Naive thymus-derived CD8-positive, alpha-beta T cell (primary cell): ENCODE results near the gene TMEM201. TPM values are rescaled to one million over a fixed set of nuclear protein-coding genes. Genes with fewer than 3 reads are reported as not detected.
"Not testable (repeated sequence)": the region's sequence is repeated elsewhere in the genome, so short reads cannot be mapped to it uniquely, and the experiment has no call there.

ENCODE experiments used
- ATAC-seq, 2 donors: fragments of 150-1000 bp; cut with Tn5 transposase in 1 of 2; sonication (Bioruptor Pico), chemical (Tn5 transposase) in 1 of 2; 1 replicate in 1 of 2; 2 replicates in 1 of 2; pipeline ENCODE4 v1.10.0; 2021; ENCODE audit warnings: mild to moderate bottlenecking in 2 of 2, moderate library complexity in 2 of 2
- POLR2A ChIA-PET: fragments of 350-600 bp; sonication (Branson Sonifier 250); formaldehyde crosslinking; loops from one replicate; lab custom pipeline; 2021; ENCODE audit warnings: antibody characterized with exemption; lab: Charles Lee
- DNase-seq, 10 donors: peaks; one replicate each; pipeline versions ENCODE4 v3.0.0 to v3.0.0-alpha.2; 2020 to 2022
- H3K27ac Mint-ChIP-seq, 10 donors: one replicate each; pipeline ENCODE4 v1.8.0; 2020 to 2022; ENCODE audit warnings: mild to moderate bottlenecking in 10 of 10, mixed read lengths in 10 of 10, moderate library complexity in 4 of 10, inconsistent platforms in 1 of 10
- H3K27me3 Mint-ChIP-seq, 5 donors: one replicate each; pipeline ENCODE4 v1.8.0; 2021 to 2022; ENCODE audit warnings: mixed read lengths in 5 of 5
- H3K36me3 Mint-ChIP-seq, 3 donors: one replicate each; pipeline ENCODE4 v1.8.0; 2020 to 2022; ENCODE audit warnings: mixed read lengths in 3 of 3, mild to moderate bottlenecking in 2 of 3, inconsistent platforms in 1 of 3
- H3K4me1 Mint-ChIP-seq, 4 donors: one replicate each; pipeline ENCODE4 v1.8.0; 2021 to 2022; ENCODE audit warnings: mixed read lengths in 4 of 4
- H3K4me3 Mint-ChIP-seq, 10 donors: one replicate each; pipeline ENCODE4 v1.8.0; 2020 to 2022; ENCODE audit warnings: mild to moderate bottlenecking in 10 of 10, mixed read lengths in 10 of 10, moderate library complexity in 6 of 10, inconsistent platforms in 1 of 10
- H3K9me3 Mint-ChIP-seq, 9 donors: one replicate each; pipeline ENCODE4 v1.8.0; 2020 to 2022; ENCODE audit warnings: mixed read lengths in 9 of 9, mild to moderate bottlenecking in 3 of 9, inconsistent platforms in 1 of 9, moderate library complexity in 1 of 9
- polyA plus RNA-seq, 3 donors: library from polyadenylated mRNA; unstranded; fragments of 300-500 nt; fragmentation: Illumina TruSeq; gene quantifications; one replicate each; pipeline ENCODE4 v1.2.3, GENCODE V29; 2021
- total RNA-seq, 8 experiments: library from RNA in 2 of 8; stranded (reverse) in 2 of 8; gene quantifications; one replicate each; pipeline ENCODE4 v1.2.3 and lab custom pipeline; 2021 to 2026

TMEM201 gene
- total and polyA plus RNA-seq, 5 experiments from 2014 or later = 0.73 to 9.2 (median 2.2) TPM

- DNase-seq (peak in 8 of 10 donors; percentile 46 to 79 (median 59)), ATAC-seq (peak; percentile 94 to 97)
- peaks cover 0 to 2% (median 0%) of the 10 kb centered on the region in 3 donors for H3K36me3 Mint-ChIP-seq
- H3K4me3 Mint-ChIP-seq = no peak overlapping the region
- H3K27ac Mint-ChIP-seq = no peak overlapping the region
- H3K27me3 Mint-ChIP-seq = peaks cover 0 to 9% (median 2%) of the 10 kb centered on the region in 5 donors
- no peaks in the 10 kb centered on the region for H3K9me3 Mint-ChIP-seq
- H3K4me1 Mint-ChIP-seq = peaks cover 0 to 2% (median 0%) of the 10 kb centered on the region in 4 donors
- POLR2A ChIA-PET = interaction anchor here (1.0 to 1.6 kb wide), 3 partner anchors 11 to 103 kb away, joined by 4 to 8 read pairs (median 5); no protein-coding TSS in a partner anchor
These were observed 26.8 kb downstream of the TMEM201 start for GRCh38 chr1:9615316-9616063.

GRCh38 chr1:9618909-9619679, 30.4 kb downstream of the TMEM201 start:
- DNase-seq (no peak), ATAC-seq (no peak)
- H3K36me3 Mint-ChIP-seq = no peaks in the 10 kb centered on the region
- POLR2A ChIA-PET = interaction anchor here (0.7 kb wide), 1 partner anchor 102 kb away, joined by 3 read pairs; no protein-coding TSS in a partner anchor
- peaks cover 0 to 2% (median under 1%) of the 10 kb centered on the region in 4 donors for H3K4me1 Mint-ChIP-seq
- H3K4me3 Mint-ChIP-seq = no peak overlapping the region
- peak overlapping the region in 1 of 10 donors; percentile 44 for H3K27ac Mint-ChIP-seq
- peaks cover 0 to 10% (median 4%) of the 10 kb centered on the region in 5 donors for H3K27me3 Mint-ChIP-seq
- no peaks in the 10 kb centered on the region for H3K9me3 Mint-ChIP-seq

- Mint-ChIP-seq H3K9me3 (no peaks in the 10 kb centered on the region), H3K27ac (no peak overlapping the region), H3K27me3 (peaks cover 0 to 10% (median 4%) of the 10 kb centered on the region in 5 donors), H3K36me3 (no peaks in the 10 kb centered on the region), H3K4me3 (no peak overlapping the region), H3K4me1 (peaks cover 2 to 8% (median 4%) of the 10 kb centered on the region in 4 donors)
- POLR2A ChIA-PET = interaction anchor here (28.5 kb wide), 1 partner anchor 38 kb away, joined by 1921 read pairs; the partner anchor contains the start of gene PIK3CD
- ATAC-seq = no peak
- DNase-seq = no peak
These were observed 32.3 kb downstream of the TMEM201 start for GRCh38 chr1:9621032-9621431.

GRCh38 chr1:9624081-9624480, 35.4 kb downstream of the TMEM201 start:
- H3K9me3 Mint-ChIP-seq = no peaks in the 10 kb centered on the region
- H3K4me3 Mint-ChIP-seq = peak overlapping the region in 4 of 10 donors; percentile 5 to 40 (median 28)
- DNase-seq (no peak), ATAC-seq (no peak)
- peaks cover 0 to 7% (median 4%) of the 10 kb centered on the region in 5 donors for H3K27me3 Mint-ChIP-seq
- H3K4me1 Mint-ChIP-seq = peaks cover 13 to 31% (median 24%) of the 10 kb centered on the region in 4 donors
- H3K27ac Mint-ChIP-seq = peak overlapping the region in 3 of 10 donors; percentile 36 to 62 (median 48)
- POLR2A ChIA-PET = interaction anchor here (0.6 to 28.5 kb wide), 4 partner anchors 35 to 377 kb away, joined by 3 to 1921 read pairs (median 589); partner anchors contain the start of gene PIK3CD
- H3K36me3 Mint-ChIP-seq = no peaks in the 10 kb centered on the region

GRCh38 chr1:9625030-9625429, 36.3 kb downstream of the TMEM201 start:
- not testable (repeated sequence) for H3K9me3 Mint-ChIP-seq, H3K27me3 Mint-ChIP-seq, DNase-seq, H3K36me3 Mint-ChIP-seq, ATAC-seq
- POLR2A ChIA-PET = interaction anchor here (0.7 to 28.5 kb wide), 4 partner anchors 34 to 159 kb away, joined by 3 to 1921 read pairs (median 590); partner anchors contain the start of gene PIK3CD
- peak overlapping the region in 2 of 10 donors; percentile 48 to 65 for H3K27ac Mint-ChIP-seq
- peaks cover 15 to 38% (median 28%) of the 10 kb centered on the region in 4 donors for H3K4me1 Mint-ChIP-seq
- peak overlapping the region in 1 of 10 donors; percentile 44 for H3K4me3 Mint-ChIP-seq

- H3K9me3 Mint-ChIP-seq = no peaks in the 10 kb centered on the region
These were observed 37.5 kb downstream of the TMEM201 start for GRCh38 chr1:9626201-9626608.

GRCh38 chr1:9628541-9629444, 40.1 kb downstream of the TMEM201 start:
- Mint-ChIP-seq H3K4me3 (peak overlapping the region; percentile 90 to 100 (median 96)), H3K4me1 (peaks cover 23 to 73% (median 52%) of the 10 kb centered on the region in 4 donors), H3K9me3 (no peaks in the 10 kb centered on the region), H3K27ac (peak overlapping the region; percentile 91 to 100 (median 97)), H3K27me3 (no peaks in the 10 kb centered on the region), H3K36me3 (peaks cover 5 to 23% (median 6%) of the 10 kb centered on the region in 3 donors)
- DNase-seq (peak; percentile 52 to 89 (median 76)), ATAC-seq (peak; percentile 48 to 52)
- POLR2A ChIA-PET = interaction anchor here (0.6 to 28.5 kb wide), 15 partner anchors 31 to 704 kb away, joined by 3 to 1921 read pairs (median 5); partner anchors contain the start of genes LZIC, NMNAT1, PIK3CD and UBE4B

More at GRCh38 chr1:9626201-9626608, 37.5 kb downstream of the TMEM201 start:
- peak in 2 of 10 donors; percentile 14 to 36 for DNase-seq
- peaks cover 18 to 48% (median 28%) of the 10 kb centered on the region in 4 donors for H3K4me1 Mint-ChIP-seq
- ATAC-seq = no peak
- peak overlapping the region; percentile 76 to 100 (median 92) for H3K4me3 Mint-ChIP-seq
- no peaks in the 10 kb centered on the region for H3K27me3 Mint-ChIP-seq
- POLR2A ChIA-PET = interaction anchor here (0.7 to 28.5 kb wide), 13 partner anchors 10 to 243 kb away, joined by 3 to 1921 read pairs (median 6); partner anchors contain the start of gene PIK3CD
- peak overlapping the region in 9 of 10 donors; percentile 75 to 93 (median 86) for H3K27ac Mint-ChIP-seq
- H3K36me3 Mint-ChIP-seq = peaks cover 3 to 6% (median 5%) of the 10 kb centered on the region in 3 donors

GRCh38 chr1:9629445-9630201, 40.9 kb downstream of the TMEM201 start:
- H3K27ac Mint-ChIP-seq = peak overlapping the region; percentile 91 to 100 (median 97)
- H3K4me1 Mint-ChIP-seq = peaks cover 25 to 78% (median 60%) of the 10 kb centered on the region in 4 donors
- POLR2A ChIA-PET = interaction anchor here (0.8 to 28.5 kb wide), 14 partner anchors 30 to 1280 kb away, joined by 3 to 1921 read pairs (median 5); partner anchors contain the start of genes PIK3CD and UBE4B
- peaks cover 6 to 31% (median 10%) of the 10 kb centered on the region in 3 donors for H3K36me3 Mint-ChIP-seq
- ATAC-seq (peak; percentile 45 to 58), DNase-seq (peak; percentile 66 to 89 (median 80))
- no peaks in the 10 kb centered on the region for H3K27me3 Mint-ChIP-seq
- peak overlapping the region; percentile 90 to 100 (median 96) for H3K4me3 Mint-ChIP-seq
- H3K9me3 Mint-ChIP-seq = no peaks in the 10 kb centered on the region

- Mint-ChIP-seq H3K36me3 (peaks cover 6 to 39% (median 10%) of the 10 kb centered on the region in 3 donors), H3K9me3 (no peaks in the 10 kb centered on the region), H3K4me1 (peaks cover 34 to 87% (median 69%) of the 10 kb centered on the region in 4 donors), H3K27ac (peak overlapping the region; percentile 91 to 100 (median 97)), H3K4me3 (peak overlapping the region; percentile 90 to 100 (median 96)), H3K27me3 (no peaks in the 10 kb centered on the region)
- ATAC-seq (peak in 1 of 2 donors; percentile 6), DNase-seq (peak in 4 of 10 donors; percentile 46 to 62 (median 56))
- POLR2A ChIA-PET = interaction anchor here (0.6 to 28.5 kb wide), 10 partner anchors 29 to 1279 kb away, joined by 3 to 1921 read pairs (median 8); partner anchors contain the start of gene PIK3CD
These were observed 41.8 kb downstream of the TMEM201 start for GRCh38 chr1:9630331-9631111.
